ENCODE data around the gene SHISAL2B.

Gene SHISAL2B

DNA sequence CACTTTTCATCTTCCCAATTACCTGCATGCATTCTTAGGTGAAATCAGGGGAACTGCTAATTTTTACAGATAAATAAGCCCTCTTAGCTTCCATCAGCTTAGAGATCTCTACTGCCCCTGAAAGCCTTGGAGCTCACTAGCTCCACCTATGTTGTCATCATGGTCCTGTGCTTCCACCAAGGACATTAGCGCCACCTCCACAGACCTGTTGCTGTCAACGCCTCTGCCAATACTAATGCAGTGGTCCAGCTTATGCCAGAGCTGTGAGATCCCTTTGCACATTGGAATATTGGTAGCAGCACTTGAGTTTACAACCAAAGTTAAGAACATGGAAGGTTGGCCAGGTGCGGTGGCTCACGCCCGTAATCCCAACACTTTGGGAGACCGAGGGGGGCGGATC lies 7.7 kb upstream of the SHISAL2B start:
- WGBS, 2 donors (ENCODE audit: extremely low coverage in 2 of 2, insufficient read length in 2 of 2, insufficient replicate concordance in 1 of 2), result no CpG with 5 or more reads among the region's 7 CpGs
- H3K9ac ChIP-seq (ENCODE audit: low read depth, low read length, poor library complexity), result no peak overlapping the region
- no peak overlapping the region for H3K14ac ChIP-seq (ENCODE audit: low read length)
- no peak overlapping the region for H4K8ac ChIP-seq (ENCODE audit: low read depth, low read length)
- H2BK5ac ChIP-seq (ENCODE audit: low read length), result no peak overlapping the region
- H3K27ac ChIP-seq (replicated peaks; ENCODE audit: low read length), result no peak overlapping the region
- no peaks in the 10 kb centered on the region for H3K79me1 ChIP-seq (ENCODE audit: low read depth, low read length)
- peaks cover 0 to 41% (median 0%) of the 10 kb centered on the region in 3 experiments for H3K27me3 ChIP-seq (ENCODE audit: control insufficient read depth in 3 of 3, insufficient read depth in 3 of 3, low read depth in 1 of 3, low read length in 3 of 3)
- no peaks in the 10 kb centered on the region for H3K36me3 ChIP-seq (replicated peaks in 1 of 2; ENCODE audit: control insufficient read depth in 2 of 2, insufficient read depth in 2 of 2, low read length in 2 of 2)
- H3K9me3 ChIP-seq (replicated peaks in 1 of 2; ENCODE audit: control insufficient read depth in 2 of 2, insufficient read depth in 1 of 2, low read depth in 1 of 2, low read length in 2 of 2), result no peaks in the 10 kb centered on the region
- no peak overlapping the region for H4K91ac ChIP-seq (ENCODE audit: low read depth, low read length, poor library complexity)
- no peak overlapping the region for H2BK12ac ChIP-seq (ENCODE audit: low read length)
- no peak overlapping the region for H2AK5ac ChIP-seq (ENCODE audit: low read depth, low read length)
- no peak overlapping the region for H2AFZ ChIP-seq (ENCODE audit: low read length)
- H3K18ac ChIP-seq (ENCODE audit: low read length), result no peak overlapping the region
- H3K4me3 ChIP-seq (ENCODE audit: low read length in 2 of 2), result no peak overlapping the region
- no peak for DNase-seq (ENCODE audit: low spot score)
- no peak overlapping the region for H2BK120ac ChIP-seq (ENCODE audit: low read depth, low read length)
- H3K4me1 ChIP-seq (ENCODE audit: control insufficient read depth in 2 of 2, insufficient read depth in 1 of 2, low read depth in 1 of 2, low read length in 2 of 2), result peaks cover 0 to 2% of the 10 kb centered on the region in 2 donors
- no peak overlapping the region for H2BK15ac ChIP-seq (ENCODE audit: low read length)
- H3K4ac ChIP-seq (ENCODE audit: low read length), result no peak overlapping the region
- no peak overlapping the region for H3K23ac ChIP-seq (ENCODE audit: low read depth, low read length, poor library complexity)
- no peak overlapping the region for H3K4me2 ChIP-seq (ENCODE audit: insufficient read depth, low read length, poor library complexity, severe bottlenecking)

GRCh38 chr5:64685866-64686265 lies 4.4 kb upstream of the SHISAL2B start:
- Histone ChIP-seq H2BK15ac (ENCODE audit: low read length) (no peak overlapping the region), H3K27me3 (ENCODE audit: control insufficient read depth in 3 of 3, insufficient read depth in 3 of 3, low read depth in 1 of 3, low read length in 3 of 3) (peaks cover 0 to 68% (median 0%) of the 10 kb centered on the region in 3 experiments), H2AK5ac (ENCODE audit: low read depth, low read length) (no peak overlapping the region), H2BK5ac (ENCODE audit: low read length) (no peak overlapping the region), H3K79me1 (ENCODE audit: low read depth, low read length) (no peaks in the 10 kb centered on the region), H3K4me2 (ENCODE audit: insufficient read depth, low read length, poor library complexity, severe bottlenecking) (no peak overlapping the region), H2AFZ (ENCODE audit: low read length) (no peak overlapping the region), H3K14ac (ENCODE audit: low read length) (no peak overlapping the region), H3K9me3 (replicated peaks in 1 of 2; ENCODE audit: control insufficient read depth in 2 of 2, insufficient read depth in 1 of 2, low read depth in 1 of 2, low read length in 2 of 2) (no peaks in the 10 kb centered on the region), H2BK12ac (ENCODE audit: low read length) (no peak overlapping the region), H4K8ac (ENCODE audit: low read depth, low read length) (no peak overlapping the region), H3K36me3 (replicated peaks in 1 of 2; ENCODE audit: control insufficient read depth in 2 of 2, insufficient read depth in 2 of 2, low read length in 2 of 2) (no peaks in the 10 kb centered on the region), H3K23ac (ENCODE audit: low read depth, low read length, poor library complexity) (no peak overlapping the region), H3K4me1 (ENCODE audit: control insufficient read depth in 2 of 2, insufficient read depth in 1 of 2, low read depth in 1 of 2, low read length in 2 of 2) (peaks cover 0 to 2% of the 10 kb centered on the region in 2 donors), H2BK120ac (ENCODE audit: low read depth, low read length) (no peak overlapping the region), H4K91ac (ENCODE audit: low read depth, low read length, poor library complexity) (no peak overlapping the region), H3K27ac (replicated peaks; ENCODE audit: low read length) (no peak overlapping the region), H3K9ac (ENCODE audit: low read depth, low read length, poor library complexity) (no peak overlapping the region), H3K4me3 (ENCODE audit: low read length in 2 of 2) (no peak overlapping the region), H3K4ac (ENCODE audit: low read length) (no peak overlapping the region), H3K18ac (ENCODE audit: low read length) (no peak overlapping the region)
- no peak for DNase-seq (ENCODE audit: low spot score)
- no CpG with 5 or more reads among the region's 5 CpGs for WGBS, 2 donors (ENCODE audit: extremely low coverage in 2 of 2, insufficient read length in 2 of 2, insufficient replicate concordance in 1 of 2)

DNA sequence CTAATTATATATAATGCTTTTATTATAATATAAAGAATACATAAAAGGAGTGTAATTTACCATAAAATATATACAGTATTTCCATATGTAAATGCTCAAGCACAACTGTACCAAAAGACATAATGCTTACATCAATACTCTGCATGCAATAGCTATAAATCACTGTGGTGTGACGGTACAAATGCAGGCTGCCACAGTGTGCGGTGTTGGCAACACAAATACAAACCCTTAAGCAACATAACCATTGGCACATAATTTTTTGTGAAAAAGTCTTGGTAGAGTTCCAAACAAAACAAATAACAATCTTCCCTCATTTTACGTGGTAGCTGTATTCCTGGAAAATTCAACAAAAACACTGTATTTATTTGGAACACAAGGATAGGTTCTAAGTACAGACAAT lies 1.9 kb upstream of the SHISAL2B start:
- H2AFZ ChIP-seq (ENCODE audit: low read length), result no peak overlapping the region
- H3K79me1 ChIP-seq (ENCODE audit: low read depth, low read length), result no peaks in the 10 kb centered on the region
- no peak for DNase-seq (ENCODE audit: low spot score)
- no peak overlapping the region for H2BK15ac ChIP-seq (ENCODE audit: low read length)
- no peaks in the 10 kb centered on the region for H3K9me3 ChIP-seq (replicated peaks in 1 of 2; ENCODE audit: control insufficient read depth in 2 of 2, insufficient read depth in 1 of 2, low read depth in 1 of 2, low read length in 2 of 2)
- H2AK5ac ChIP-seq (ENCODE audit: low read depth, low read length), result no peak overlapping the region
- no peak overlapping the region for H3K4ac ChIP-seq (ENCODE audit: low read length)
- no peak overlapping the region for H3K23ac ChIP-seq (ENCODE audit: low read depth, low read length, poor library complexity)
- no peak overlapping the region for H2BK5ac ChIP-seq (ENCODE audit: low read length)
- H3K4me3 ChIP-seq (ENCODE audit: low read length in 2 of 2), result no peak overlapping the region
- no peak overlapping the region for H4K91ac ChIP-seq (ENCODE audit: low read depth, low read length, poor library complexity)
- no peak overlapping the region for H3K9ac ChIP-seq (ENCODE audit: low read depth, low read length, poor library complexity)
- no peak overlapping the region for H3K14ac ChIP-seq (ENCODE audit: low read length)
- no peak overlapping the region for H3K18ac ChIP-seq (ENCODE audit: low read length)
- no peak overlapping the region for H3K4me2 ChIP-seq (ENCODE audit: insufficient read depth, low read length, poor library complexity, severe bottlenecking)
- no peak overlapping the region for H2BK120ac ChIP-seq (ENCODE audit: low read depth, low read length)
- peaks cover 0 to 5% of the 10 kb centered on the region in 2 donors for H3K4me1 ChIP-seq (ENCODE audit: control insufficient read depth in 2 of 2, insufficient read depth in 1 of 2, low read depth in 1 of 2, low read length in 2 of 2)
- no peak overlapping the region for H2BK12ac ChIP-seq (ENCODE audit: low read length)
- no peaks in the 10 kb centered on the region for H3K36me3 ChIP-seq (replicated peaks in 1 of 2; ENCODE audit: control insufficient read depth in 2 of 2, insufficient read depth in 2 of 2, low read length in 2 of 2)
- peaks cover 0 to 90% (median 0%) of the 10 kb centered on the region in 3 experiments for H3K27me3 ChIP-seq (ENCODE audit: control insufficient read depth in 3 of 3, insufficient read depth in 3 of 3, low read depth in 1 of 3, low read length in 3 of 3)
- H3K27ac ChIP-seq (replicated peaks; ENCODE audit: low read length), result no peak overlapping the region
- H4K8ac ChIP-seq (ENCODE audit: low read depth, low read length), result no peak overlapping the region
- WGBS, 2 donors (ENCODE audit: extremely low coverage in 2 of 2, insufficient read length in 2 of 2, insufficient replicate concordance in 1 of 2), result no CpG with 5 or more reads among the region's 3 CpGs

DNA sequence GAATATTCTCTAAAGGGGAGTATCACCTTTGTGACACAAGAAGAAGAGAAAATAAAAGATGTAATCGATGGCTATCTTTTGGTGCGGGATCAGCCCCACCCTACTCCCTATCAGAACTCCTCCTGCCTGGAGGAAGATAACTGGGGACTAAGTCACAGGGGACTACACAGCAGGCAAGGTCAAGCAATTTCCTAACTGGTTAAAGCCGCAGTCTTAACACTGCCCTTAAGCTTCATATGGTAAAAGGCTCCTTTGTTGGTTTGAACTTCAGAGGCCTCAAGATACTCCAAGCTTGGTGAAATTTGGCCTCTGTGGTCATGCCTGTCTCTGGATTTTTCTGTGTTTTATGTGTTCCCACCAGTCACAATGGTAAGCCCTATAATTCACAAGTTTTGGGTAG lies 1.3 kb upstream of the SHISAL2B start:
- H3K23ac ChIP-seq (ENCODE audit: low read depth, low read length, poor library complexity), result no peak overlapping the region
- no peaks in the 10 kb centered on the region for H3K79me1 ChIP-seq (ENCODE audit: low read depth, low read length)
- no peak overlapping the region for H2BK15ac ChIP-seq (ENCODE audit: low read length)
- H3K14ac ChIP-seq (ENCODE audit: low read length), result no peak overlapping the region
- H3K18ac ChIP-seq (ENCODE audit: low read length), result no peak overlapping the region
- H2BK120ac ChIP-seq (ENCODE audit: low read depth, low read length), result no peak overlapping the region
- H3K4me1 ChIP-seq (ENCODE audit: control insufficient read depth in 2 of 2, insufficient read depth in 1 of 2, low read depth in 1 of 2, low read length in 2 of 2), result peaks cover 0 to 5% of the 10 kb centered on the region in 2 donors
- H3K4me3 ChIP-seq (ENCODE audit: low read length in 2 of 2), result no peak overlapping the region
- no peak overlapping the region for H3K4me2 ChIP-seq (ENCODE audit: insufficient read depth, low read length, poor library complexity, severe bottlenecking)
- no peak overlapping the region for H3K9ac ChIP-seq (ENCODE audit: low read depth, low read length, poor library complexity)
- no peak overlapping the region for H2AFZ ChIP-seq (ENCODE audit: low read length)
- no peaks in the 10 kb centered on the region for H3K36me3 ChIP-seq (replicated peaks in 1 of 2; ENCODE audit: control insufficient read depth in 2 of 2, insufficient read depth in 2 of 2, low read length in 2 of 2)
- no peak overlapping the region for H2BK12ac ChIP-seq (ENCODE audit: low read length)
- H3K27ac ChIP-seq (replicated peaks; ENCODE audit: low read length), result no peak overlapping the region
- DNase-seq (ENCODE audit: low spot score), result no peak
- H2AK5ac ChIP-seq (ENCODE audit: low read depth, low read length), result no peak overlapping the region
- no peak overlapping the region for H3K4ac ChIP-seq (ENCODE audit: low read length)
- H3K9me3 ChIP-seq (replicated peaks in 1 of 2; ENCODE audit: control insufficient read depth in 2 of 2, insufficient read depth in 1 of 2, low read depth in 1 of 2, low read length in 2 of 2), result no peaks in the 10 kb centered on the region
- peaks cover 0 to 92% (median 0%) of the 10 kb centered on the region in 3 experiments for H3K27me3 ChIP-seq (ENCODE audit: control insufficient read depth in 3 of 3, insufficient read depth in 3 of 3, low read depth in 1 of 3, low read length in 3 of 3)
- H2BK5ac ChIP-seq (ENCODE audit: low read length), result no peak overlapping the region
- no peak overlapping the region for H4K91ac ChIP-seq (ENCODE audit: low read depth, low read length, poor library complexity)
- WGBS, 2 donors (ENCODE audit: extremely low coverage in 2 of 2, insufficient read length in 2 of 2, insufficient replicate concordance in 1 of 2), result no CpG with 5 or more reads among the region's 3 CpGs
- no peak overlapping the region for H4K8ac ChIP-seq (ENCODE audit: low read depth, low read length)

Data from neuronal stem cell (in vitro differentiated cells).